NOMO-1 treated with dmso at 0.1 percent for 144 hours (cell line): ENCODE measurements around the gene KANK4.

ENCODE experiments used
- DNase-seq: peaks from one replicate; lab custom pipeline; 2025; ENCODE audit not compliant: unreplicated experiment; lab: John Stamatoyannopoulos, UW

KANK4 gene

DNA sequence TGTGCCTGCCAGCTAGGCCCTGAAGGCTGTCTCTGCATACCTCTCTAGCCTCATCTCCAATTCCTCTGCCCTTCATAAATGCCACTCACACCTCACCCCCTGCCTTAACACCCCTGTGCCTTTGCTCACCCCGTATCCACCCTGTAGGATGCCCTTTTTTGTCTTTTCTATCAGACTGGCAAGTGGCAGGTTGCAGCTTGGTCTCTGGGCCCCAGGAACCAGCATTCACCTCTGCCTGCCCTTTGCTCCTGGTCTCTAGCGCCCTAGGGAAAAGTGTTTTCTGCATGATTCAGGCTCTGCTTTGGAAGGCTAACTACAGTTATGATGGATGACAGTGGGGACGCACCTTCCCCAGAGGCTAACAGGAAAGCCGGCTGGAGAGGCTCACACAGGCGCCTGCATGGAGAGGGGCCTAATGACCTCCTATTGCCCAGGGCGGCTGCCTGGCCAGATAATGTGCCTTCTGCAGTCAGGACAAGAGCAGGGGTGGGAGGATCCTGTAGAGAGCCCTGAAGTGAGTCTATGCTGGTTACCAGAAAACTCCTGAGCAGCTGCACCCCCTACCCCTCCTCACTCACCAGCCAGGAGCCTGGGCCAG, 11.2 kb downstream of the KANK4 start:
- no peak for DNase-seq

DNA sequence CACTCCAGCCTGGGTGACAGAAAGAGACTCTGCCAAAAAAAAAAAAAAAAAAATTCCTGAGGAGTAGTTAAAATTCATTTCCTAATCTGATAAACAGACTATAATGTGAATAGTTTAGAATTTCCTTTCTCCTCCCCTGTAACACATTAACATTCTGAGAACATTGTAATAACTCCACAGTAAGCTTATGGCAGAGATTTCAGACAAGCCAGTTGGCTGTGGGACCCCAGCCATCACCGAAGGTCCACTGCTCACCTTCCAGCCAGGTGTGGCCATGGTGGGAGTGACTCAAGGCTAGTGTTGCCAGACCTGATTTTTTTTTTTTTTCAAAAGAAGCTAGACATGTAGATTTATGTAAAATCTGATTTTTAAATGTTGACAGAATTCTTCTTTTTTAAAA, 11.8 kb downstream of the KANK4 start:
- DNase-seq: no peak

DNA sequence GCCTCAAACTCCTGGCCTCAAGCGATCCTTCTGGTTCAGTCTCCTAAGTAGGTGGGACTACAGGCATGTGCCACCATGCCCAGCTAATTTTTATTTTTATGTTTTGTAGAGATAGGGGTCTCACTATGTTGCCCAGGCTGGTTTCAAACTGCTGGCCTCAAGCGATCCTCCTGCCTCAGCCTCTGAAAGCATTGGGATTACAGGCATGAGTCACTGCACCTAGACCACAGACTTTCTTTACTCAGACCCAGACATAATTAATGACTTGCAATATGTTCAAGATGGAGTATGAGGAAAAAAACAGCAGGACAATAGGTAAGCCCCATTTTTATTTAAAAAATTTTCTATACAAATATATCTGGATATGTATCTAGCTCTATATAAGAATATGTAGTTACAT, 13.2 kb downstream of the KANK4 start:
- no peak for DNase-seq

DNA sequence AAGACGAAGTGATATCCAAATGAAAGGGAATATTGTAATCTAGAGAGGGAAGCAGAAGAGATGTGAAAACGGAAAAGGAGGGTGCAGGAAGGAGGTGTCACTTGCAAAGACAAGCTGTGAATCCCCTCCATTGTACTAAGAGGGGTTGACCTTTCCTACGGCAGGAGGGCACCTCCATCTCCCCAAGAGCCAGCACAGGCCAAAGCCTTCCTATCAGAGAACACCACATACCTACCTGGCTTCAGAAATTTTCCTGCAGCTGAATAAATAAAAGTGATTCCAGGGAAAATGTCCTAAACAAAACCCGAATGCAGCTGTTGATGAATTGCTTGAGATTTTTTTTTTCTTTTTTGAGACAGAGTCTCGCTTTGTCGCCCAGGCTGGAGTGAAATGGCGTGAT, 14.3 kb downstream of the KANK4 start:
- DNase-seq: no peak

DNA sequence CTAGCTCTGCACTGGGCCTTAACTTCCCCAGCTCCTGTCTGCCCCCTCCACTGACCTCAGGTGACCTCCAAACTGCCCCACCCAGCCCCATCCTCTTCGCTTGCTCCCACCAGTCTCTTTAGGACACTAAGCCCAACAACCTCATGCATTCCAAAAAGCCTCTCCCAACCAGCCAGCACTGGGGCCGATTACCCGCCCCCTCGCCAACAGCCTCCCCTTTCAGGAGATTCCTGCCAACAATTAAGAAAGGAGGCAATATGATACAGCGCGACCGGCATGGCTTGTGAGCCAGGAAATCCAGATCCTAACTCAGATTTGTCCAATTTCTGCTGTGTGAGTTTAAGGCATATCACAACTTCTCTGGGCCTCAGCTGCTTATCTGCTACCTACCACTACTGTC, 14.7 kb downstream of the KANK4 start:
- no peak for DNase-seq

DNA sequence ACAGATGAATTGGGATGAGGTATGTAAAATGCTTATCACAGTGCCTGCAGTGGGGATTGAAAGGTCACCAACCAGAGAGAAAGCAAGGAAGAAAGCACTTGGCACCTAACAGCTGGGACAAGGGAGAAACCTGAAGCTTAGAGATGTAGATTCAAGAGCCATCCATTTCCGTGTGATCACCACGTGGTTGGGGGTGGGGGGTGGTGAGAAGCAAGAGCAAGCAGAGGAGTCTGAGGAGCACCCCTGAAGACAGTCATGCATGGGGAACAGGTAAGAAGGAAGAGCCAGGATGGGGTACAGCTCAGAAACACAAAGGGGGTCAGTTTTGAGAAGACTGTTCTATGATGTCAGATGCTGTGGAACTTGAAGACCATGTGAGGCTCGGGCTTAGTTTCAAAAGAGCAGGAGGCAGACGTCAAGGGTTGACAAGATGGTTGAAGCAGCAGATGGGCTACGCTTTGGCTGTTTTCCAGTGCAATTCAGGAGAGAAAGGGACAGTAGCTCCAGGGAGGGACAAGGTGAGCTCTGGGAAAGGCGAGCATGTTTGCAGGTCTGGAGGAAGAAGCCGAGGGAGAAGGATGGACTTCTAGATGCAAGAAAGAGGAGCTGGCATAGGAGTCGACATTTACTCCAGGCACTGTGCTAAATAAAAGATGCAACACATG, 17.4 kb downstream of the KANK4 start:
- no peak for DNase-seq

DNA sequence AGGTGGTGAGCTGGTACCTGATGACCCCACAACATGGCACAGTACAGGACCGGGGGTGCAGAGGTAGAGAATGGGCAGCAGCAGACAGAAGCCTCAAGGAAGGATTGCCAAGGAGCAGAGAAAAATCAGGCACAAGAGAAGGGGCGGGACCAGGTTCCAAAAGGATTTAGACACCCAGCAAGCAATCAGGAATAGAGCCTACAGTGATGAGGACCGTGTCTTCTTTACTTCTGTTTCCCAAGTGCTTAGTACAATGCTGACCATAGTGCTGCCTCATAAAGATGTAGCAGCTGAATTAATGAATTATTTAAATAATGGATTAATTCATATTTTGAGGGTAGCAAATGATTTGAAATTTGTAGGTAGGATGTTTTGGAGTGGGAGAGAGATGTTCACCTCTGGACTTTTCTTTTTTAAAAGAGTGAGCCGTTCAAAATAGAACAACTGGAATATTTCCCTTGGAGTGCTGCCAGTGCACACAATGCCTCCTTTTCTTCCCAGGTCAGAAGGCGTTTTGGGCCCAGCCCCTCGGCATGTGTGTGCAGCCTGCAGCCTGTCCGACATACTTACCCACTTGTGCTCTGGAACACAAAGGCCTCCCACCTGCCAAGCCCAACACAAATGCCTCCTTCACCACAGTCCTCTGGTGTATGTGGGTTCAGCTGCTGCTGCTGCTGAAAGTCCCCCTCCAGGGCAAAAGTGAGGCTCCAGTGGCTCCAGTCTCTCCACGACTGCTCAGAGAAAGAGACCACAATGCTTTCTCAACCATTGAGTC, 19.6 kb downstream of the KANK4 start:
- DNase-seq: no peak

DNA sequence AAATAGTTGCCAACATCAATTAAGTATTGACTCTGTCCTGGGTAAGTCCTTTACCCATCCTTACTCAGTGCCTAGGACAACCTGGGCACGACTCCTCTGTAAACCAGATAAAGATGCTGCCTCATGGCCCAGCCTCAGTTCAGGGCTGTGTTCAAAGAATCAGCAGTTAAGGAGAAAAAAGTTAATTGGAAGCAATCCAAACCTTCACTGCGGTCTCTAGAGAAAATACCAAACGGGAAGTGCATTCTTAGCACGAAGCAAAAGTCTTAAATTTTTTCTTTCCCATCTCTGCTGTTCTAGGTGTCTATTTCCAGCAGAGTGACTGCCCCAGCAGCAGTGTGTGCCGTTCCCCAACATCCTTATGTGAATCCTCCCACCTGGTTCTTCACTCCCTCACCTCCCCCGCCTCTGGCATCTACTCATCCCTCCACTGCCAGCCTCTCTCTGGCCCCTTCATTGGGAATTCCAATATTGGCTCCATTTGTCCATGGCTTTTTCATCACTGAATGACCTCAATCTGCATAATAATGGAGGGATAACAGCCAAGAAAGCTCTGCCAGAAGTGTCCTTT, 23.2 kb downstream of the KANK4 start:
- peak; percentile 83 for DNase-seq

DNA sequence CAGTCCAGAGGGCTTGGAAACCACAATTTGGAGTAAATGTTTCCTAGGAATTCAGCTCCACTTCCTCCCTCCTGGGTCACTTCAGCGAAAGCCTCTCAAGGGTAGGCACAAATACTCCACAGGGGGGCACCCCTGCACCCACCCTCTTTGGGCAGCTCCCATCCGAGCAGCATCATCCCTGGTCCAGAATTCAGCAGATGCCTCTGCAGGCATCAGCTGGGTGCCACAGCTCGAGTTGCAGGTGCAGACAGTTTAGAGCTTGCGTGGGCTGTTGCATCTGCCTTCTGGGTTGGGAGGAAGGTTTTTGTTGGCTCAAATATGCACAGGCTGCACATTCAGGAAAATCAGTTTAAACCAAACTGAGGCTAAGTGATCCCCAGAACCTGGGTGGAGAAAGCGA, 25.0 kb downstream of the KANK4 start:
- no peak for DNase-seq

DNA sequence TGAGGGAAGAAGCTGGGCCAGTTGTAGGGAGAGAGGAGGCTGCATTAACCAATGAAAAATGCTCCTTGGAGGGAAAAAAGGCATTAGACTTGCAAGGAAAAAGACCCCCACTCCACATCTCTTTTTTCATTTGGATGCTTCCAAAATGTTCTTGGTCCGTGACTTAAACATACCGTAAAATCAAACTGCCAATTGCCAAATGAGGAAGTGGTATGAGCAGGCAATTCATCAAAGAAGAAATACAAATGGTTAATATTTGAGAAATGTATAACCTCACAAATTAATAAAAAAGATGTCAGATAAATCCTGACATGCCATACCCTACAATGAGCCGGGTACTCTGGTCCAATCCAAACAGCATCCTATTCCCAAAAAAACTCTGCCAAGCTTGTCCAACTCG, 30.6 kb downstream of the KANK4 start:
- peak; percentile 17 for DNase-seq

DNA sequence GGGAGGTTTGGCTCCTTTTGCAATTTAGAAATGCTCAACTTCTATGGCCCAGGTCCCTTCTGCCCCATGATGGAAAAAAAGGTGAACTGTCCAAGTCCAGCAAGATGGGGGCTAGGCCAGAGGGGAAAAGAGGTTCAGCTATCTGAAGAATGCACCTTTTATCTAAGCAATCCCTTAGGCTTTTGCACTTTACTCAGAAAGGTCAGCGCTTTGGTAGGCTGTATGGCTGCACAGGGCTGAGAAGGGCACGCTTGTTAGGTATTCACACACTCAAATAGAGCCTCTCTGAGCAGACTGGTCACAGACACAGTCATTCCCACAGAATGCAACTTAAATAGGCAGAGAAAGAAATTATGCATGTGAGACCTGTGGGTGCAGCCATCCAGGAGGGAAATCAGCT, 31.0 kb downstream of the KANK4 start:
- no peak for DNase-seq

DNA sequence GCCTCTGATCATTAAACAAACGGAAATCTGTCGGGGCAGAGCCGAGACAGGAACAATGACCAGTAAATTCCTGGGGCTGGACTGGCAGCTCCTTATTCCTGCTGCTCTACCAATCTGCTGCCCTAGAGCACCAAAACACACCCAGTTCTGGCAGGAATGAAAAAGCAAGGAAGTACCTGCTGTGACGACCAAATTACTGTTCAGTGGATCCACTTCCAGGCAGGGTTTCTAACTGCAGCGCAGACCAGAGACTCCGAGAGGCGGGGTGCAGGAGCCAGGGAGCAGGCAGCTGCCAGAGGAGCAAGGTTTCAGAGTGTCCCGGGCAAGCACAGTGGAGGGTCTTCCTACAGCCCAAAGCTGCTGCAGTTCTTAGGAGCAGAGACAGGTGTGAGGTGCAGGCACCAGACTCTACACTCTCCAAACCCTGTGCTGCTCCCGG, 32.4 kb downstream of the KANK4 start:
- no peak for DNase-seq

DNA sequence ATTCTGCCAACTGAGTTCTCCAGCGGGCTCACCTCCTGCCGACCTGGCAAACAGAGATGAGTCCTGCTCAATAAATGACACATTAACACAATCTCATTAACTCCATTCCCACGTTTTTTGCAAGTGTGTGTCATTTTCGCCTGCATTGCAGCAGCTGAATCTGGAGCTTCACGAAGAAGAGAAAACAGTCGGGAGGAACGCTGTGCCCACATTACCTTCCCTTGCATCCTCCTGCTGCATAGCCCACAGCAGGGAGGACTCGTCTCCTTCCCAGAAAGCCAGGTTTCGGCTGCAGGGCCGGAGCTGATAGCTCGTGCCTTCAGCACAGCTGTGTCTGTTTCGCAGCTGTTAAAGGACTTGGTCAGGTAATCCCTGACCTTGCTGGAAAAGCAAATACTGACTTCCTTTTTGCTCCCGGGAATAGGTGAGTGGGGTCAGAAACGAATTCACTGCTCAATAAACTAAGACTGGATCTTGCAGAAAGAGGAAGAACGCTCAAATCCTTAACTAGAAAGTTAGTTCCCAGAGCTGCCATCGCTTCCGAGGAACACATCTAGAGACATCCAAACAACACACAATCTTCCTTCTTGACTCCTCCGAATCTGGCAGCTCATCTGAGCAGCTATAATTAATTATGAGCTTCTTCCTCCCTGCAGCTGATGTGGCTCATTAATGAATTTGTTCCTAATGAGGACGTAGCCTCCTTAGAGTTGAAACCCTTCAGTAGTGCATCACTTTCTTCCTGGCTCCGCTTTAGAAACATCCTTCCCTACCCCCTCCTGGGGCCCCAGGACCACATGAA, 33.0 kb downstream of the KANK4 start:
- DNase-seq: no peak

DNA sequence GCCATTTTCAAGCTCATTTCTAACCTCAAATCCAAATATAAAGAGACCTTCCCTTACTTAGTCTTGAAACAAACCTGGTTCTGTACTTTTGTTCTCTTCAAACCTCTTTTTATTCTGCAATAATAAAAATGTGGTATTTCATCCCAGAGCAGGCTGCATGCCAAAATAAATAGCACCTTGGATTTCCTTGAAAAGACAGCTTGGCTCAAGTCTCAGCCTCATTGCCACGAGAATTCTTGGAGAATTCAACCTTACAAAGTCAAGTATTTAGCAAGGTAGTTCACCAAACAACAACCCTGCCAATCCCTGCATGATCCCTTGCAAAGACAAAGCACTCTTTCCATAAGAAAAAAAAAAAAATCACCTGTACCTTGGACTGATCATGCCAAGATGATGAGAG, 33.8 kb downstream of the KANK4 start:
- DNase-seq: no peak

DNA sequence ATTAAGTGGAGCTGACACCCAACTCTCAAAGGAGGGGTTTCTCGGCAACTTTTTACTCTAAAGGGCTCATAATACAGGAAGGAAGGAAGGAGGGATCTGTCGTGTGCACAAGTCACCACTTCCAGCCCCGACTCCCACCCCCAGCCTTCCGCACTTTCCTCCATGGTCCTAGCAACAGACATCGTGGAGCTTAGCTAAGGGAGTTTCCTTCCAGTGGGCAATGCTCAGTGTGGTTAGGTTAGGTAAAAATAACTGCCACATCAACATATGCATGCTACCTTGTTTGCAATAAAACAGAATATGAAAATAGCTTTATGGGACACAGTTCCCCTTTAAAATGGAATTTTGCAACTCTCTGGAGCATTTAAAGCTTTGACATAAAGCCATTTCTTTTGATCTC, 35.2 kb downstream of the KANK4 start:
- DNase-seq: no peak

DNA sequence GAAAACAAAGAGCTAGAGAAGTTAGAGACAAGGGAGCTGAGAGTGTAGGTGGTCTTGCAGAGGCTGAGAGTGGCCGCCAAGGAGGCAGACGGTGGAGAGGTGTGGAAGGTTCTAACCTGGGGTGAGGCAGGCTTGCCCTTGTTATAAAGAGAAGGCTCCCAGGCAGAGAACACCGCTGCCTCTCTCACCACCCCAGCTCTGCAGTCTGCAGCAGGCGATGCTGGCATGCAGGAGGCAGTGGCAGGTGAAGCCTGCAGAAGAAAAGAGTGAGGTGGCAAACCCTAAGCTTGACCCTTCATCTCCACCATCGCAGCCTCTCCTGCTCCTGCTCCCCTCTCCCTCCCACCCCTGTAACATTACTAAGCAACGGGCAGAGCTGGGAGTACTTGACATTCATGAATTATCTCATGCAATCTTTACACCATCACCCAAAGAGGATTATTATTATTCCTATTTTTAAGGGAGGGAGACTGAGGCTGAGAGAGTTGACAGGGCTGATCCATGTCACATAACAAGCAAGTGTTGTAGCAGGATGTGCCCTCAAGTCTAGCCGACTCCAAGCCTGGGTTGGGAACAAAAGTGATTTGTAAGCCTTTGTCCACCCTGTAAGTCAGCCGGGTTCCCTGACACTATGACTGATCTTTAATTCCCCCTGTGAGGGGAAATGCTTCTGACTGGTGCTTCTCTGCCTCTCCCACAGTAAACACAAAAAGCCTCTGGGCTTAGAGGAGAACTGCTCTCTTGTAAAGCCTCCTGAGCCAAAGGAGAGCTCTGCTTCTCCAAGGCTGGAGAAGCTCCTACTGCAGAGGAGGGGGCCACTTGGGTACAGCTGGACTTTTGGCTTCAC, 36.1 kb downstream of the KANK4 start:
- DNase-seq: no peak

DNA sequence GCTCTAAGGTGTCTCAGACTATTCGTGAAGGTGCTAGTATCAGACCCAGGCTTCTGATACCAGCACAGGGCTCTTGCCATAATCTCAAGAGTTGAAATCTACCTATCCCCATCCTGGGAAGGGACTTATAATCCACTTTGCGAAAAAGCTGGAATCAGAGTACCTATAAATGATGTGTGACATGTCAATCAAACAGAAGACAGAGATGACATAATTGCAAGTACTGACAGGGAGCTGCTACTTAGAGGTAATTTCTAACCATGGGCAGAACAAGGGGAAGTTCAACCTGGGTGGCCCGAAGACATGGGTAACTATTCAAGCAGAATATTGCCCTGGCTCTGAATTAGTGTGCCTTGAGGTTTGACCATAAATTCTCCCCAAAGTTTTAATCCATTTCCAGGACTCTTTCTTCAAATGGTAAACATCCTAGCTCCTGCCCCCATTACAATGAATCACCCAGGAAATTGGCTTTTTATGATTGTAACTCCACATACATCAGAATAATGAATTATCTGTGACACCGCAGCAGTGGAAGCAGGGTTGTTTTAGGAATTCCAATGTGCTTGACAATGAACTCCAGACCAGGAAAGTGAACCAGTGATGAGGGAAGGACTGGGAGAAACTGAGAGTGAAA, 37.2 kb downstream of the KANK4 start:
- DNase-seq: no peak

DNA sequence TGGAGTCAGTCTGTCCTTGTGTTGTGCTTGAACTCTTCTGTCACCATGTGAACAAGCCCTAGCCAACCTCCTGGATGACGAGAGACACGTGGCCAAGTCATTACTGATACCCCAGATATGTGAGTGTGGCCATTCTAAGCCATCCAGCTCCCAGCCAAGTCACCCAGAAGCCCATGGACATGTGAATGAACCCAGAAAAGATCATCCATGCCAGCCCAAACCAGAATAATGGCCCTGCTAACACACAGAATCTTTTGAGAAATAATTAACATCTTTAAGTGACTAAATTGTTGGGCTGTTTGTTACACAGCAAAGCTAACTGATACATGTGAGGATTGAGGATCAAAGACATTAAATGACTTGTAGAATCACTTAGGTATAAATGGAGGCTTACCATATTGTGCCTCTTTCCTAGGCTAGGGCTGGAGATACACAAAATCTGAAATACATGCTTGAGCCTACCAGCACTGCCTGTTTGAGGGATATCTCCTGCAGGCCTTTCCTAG, 38.2 kb downstream of the KANK4 start:
- DNase-seq: no peak

DNA sequence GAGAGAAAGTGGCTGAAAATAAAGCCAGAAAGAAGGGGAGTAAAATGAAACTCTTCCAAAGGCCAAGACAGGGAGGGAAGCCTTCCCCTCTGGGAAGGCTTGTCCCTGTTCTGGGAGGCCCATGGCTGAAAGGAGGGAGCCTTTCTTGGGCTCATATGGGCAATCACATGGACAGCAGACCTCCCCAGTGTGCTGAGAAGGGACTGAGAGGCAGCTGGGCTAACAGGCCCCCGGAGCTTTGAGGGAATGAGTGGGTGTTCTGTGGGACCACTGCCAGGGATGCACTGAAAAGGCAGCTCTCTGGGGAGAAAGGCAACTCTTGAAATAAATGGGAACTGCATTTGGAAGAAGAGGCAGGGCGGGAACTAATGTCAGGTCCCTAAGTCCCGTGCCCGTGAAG, 39.1 kb downstream of the KANK4 start:
- no peak for DNase-seq

DNA sequence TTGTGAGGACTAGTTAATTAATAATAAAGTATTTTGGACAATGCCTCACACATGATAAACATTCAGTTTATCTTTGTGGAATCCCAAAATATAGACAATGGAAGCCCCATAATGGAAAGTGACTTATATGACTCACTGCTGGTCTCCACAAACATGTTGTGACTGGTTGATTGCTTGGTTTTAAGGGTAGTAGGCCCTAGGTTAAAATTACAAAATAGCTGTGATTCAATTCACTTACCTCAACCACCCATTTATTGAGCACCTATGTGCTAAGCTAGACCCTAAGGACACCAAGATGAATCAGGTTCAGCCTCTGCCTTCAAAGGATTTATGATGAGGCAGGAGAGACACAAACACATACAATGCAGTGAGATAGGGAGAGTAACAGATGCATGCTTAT, 42.4 kb downstream of the KANK4 start:
- no peak for DNase-seq
